HL-60/S4 (cell line): ENCODE measurements around the gene PLAAT5.
"Not testable (repeated sequence)": the region's sequence is repeated elsewhere in the genome, so short reads cannot be mapped to it uniquely, and the experiment has no call there.

Source experiments
- in situ Hi-C: fragments of 300-500 bp; cut with MboI; formaldehyde crosslinking; loops from 2 replicates; pipeline ENCODE4 v1.14.3; 2022; ENCODE audit warnings: low sequenced_read_pairs

PLAAT5 gene, protein sequence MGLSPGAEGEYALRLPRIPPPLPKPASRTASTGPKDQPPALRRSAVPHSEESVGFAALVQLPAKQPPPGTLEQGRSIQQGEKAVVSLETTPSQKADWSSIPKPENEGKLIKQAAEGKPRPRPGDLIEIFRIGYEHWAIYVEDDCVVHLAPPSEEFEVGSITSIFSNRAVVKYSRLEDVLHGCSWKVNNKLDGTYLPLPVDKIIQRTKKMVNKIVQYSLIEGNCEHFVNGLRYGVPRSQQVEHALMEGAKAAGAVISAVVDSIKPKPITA

DNA sequence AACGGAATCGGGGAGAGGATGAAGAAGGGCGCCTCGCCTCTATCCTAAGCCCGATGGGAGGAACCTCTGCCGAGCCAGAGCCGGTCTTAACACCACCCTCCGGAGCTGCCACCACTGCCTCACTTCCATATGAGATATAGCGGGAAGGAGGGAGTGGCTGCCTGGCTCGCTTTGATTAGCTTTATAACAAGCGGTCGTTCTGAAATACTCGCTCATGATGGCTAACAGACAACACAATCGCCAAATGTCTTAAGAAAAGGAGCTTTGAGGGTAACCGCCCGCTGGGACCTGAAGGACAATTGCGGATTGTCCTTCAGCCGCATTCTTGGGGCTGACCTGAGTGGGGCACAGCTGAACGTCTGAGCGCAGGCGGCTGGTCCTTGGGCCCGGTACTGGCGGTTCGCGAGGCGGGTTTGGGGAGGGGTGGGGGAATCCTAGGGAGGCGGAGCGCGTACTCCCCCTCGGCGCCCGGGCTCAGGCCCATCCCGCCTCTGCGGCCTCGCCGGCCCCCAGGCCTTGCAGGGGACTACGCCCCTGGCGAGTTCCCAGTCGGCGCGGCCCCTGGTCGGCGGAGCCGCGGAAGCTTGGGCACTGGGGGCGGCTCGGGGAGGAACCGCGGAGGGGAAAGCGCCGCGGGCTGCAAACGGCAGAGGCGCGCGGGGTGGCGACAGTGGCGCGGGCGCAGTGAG is at the start of gene PLAAT5:
TSS of gene PLAAT5 (minus strand) at position 617 of the 689 bp plus-strand sequence. CDS start at position 484, 133 bp downstream.
- in situ Hi-C loops = no loop called here

DNA sequence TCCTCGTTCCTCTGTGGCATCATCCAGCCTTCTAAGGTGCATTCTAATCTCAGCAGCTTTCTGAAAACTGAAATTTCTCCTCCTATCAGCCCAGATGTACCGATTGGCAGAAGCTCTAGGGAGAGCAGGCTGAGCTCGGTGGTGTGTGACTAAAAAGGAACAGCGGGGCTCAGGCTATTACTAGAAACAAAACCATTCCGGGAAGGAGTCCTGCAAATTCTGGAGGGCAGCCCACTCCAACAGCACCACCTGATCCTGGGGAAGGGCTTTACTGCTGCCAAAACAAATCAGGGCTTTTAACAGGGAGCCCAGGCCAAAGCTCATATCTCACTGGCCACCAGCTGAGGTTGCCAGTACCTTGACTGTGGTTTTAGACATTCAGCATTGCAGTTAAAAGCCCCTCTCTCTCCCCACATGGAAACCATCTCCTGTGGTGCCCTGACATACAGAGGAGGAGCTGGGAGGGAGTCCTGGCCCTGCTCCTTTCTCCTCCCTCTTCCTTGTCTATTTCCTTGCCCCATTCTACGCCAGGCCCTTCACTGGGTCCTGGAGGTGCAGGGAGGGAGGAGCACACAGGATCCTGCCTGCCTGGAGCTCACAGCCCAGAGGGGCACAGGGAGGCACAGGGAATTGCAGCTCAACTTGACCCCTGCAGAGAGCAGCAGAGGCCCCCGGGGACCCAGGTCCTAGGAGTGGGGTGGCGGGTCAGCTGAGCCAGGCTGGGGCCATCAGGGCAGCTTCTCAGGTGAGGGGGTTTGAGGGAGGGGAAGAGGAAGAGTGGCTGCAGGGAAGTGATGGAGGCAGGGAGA is 46.5 kb upstream of the PLAAT5 start:
- in situ Hi-C loops = no loop called here

DNA sequence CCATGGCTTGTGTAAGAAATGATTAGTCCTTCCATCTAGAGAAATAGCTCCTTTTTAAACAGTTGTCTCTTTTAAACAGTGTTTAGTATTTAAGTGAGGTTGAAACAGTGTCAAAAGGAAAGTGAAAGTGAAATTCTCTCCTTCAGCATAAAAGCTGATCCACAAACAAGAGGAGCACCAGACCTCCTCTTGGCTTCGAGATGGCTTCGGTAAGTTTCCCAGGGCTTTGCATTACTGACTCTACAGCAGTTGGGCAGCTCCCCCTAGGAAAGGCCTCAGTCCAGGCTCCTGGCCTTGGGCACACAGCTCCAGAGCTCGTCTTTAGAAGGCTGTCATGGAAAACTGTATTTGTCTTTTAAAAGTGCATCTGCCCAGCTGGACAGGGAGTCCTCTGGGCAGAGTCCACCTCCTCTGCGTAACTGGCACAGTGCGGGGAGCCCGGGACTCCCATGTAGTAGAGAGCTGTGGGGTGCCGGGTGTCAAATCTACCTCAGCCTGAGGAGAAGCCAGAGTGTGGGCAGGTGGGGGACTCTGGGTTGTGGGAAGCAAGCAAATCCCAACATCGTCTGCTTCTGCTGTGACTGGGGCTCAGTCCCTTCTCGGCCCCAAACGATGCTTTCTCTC is 45.8 kb upstream of the PLAAT5 start, which contains the start of gene PLAAT4:
TSS of gene PLAAT4 (plus strand) at position 140 of the 624 bp plus-strand sequence. CDS start at position 201, 61 bp downstream.
- in situ Hi-C loops = no loop called here

DNA sequence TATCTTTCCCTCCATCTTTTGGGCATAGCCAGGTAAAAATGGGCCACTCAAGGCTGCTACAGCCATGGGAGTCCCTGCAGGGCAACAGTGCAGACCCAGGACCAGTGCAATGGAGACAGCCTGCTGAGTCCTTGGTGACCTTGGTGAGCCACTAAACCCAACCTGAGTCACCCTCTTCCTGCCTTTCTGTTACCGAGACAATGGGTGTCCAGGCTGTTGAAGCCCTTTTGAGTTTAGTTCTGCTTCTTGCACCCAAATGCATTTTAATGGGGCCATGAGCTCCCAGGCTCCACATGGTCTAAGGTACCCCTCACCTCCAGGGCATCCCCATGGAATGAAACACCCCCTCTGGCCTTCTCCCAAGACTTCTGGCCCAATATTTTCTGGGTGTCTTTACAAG is 44.8 kb upstream of the PLAAT5 start:
- in situ Hi-C loops = no loop called here

DNA sequence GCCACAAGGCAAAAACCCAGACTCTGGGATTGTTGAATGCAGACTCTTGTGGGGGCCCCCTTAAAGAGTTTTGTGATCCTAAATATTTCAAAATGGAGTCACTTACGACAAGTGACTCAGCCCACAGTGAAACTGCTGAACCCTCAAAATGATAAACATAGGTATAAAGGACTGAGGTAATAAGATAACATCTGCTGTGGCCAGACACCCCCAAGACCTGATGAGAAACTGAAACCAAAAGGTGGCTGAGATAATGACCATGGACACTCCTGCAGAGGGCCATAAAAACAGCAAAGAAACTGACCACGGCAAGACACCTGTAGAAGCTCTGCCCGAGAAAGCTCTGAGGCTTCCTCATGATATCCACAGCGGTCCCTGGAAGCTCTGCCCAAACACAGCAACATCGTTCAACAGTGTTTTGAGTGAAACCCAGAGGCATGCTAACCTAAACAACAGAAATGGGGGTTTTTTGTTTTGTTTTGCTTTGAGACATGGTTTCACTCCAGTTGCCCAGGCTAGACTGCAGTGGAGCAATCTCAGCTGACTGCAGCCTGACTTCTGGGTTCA is 44.0 kb upstream of the PLAAT5 start:
- in situ Hi-C loops = no loop called here

DNA sequence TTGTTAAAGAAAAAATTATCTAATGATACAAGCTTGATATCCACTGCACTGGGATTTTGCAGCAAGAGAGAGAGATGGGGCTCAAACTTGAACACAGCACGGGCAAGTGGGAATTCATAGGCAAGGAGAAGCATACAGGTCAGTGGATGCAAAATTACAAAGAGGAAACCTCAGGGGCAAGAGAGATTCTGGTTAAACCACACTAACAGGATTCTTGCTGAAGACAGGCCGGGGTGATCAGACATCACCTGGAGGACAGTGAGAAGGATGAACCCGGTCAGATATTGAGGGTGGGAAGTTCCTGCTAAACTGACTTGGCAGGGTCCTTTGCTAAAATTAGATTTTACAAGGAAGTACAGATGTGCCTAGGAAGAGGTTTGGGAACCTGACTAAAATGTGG is 43.1 kb upstream of the PLAAT5 start:
- in situ Hi-C loops = no loop called here

DNA sequence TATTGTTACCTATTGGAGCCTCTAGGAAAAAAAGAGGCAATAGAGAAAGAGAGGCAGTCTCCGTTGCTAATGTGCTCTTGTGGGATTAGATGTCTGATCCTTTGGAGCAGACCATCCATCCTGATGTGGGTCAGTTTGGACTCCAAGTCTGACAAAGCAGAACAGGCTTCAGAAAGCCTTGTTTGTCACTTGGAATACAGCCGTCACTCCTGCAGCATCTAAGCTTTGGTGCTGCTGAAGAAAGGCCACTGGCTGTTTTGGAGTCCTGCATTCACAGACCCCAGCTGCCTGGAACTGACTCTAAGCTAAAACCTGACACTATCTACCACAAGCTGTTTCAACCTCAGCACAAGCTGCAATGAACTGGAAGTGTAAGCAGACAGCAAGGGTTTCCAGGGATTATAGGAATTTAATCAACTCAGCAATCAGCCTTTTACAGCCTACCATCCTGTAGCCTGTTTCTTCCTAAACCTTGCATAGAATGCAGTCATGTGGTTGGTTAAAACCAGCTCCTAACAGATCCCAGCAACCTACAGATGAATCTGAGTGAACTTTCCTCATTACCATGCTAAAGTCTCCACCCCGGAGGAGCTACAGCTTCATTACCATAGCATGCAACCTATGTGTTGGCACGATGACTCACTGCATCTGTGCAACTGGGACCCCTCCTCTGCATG is 42.0 kb upstream of the PLAAT5 start:
- in situ Hi-C loops = no loop called here

DNA sequence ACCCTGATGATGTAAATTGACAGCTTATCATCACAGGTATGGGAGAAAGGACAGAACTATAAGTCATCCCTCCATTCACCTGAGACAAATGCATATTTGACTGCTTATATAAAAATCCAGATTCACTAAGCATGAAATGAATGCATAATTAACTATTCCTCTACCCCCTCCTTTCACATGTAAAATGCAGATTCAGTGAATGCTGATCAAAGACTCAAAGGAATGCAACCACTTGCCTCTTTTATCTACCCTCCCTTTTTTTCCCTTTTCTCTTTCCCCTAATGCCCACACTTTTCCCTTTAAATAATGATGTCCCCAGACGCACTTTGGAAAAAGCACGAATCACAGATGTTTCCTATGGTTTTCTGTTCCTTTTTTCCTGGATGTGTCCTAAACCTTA is 41.1 kb upstream of the PLAAT5 start:
- in situ Hi-C loops = no loop called here

DNA sequence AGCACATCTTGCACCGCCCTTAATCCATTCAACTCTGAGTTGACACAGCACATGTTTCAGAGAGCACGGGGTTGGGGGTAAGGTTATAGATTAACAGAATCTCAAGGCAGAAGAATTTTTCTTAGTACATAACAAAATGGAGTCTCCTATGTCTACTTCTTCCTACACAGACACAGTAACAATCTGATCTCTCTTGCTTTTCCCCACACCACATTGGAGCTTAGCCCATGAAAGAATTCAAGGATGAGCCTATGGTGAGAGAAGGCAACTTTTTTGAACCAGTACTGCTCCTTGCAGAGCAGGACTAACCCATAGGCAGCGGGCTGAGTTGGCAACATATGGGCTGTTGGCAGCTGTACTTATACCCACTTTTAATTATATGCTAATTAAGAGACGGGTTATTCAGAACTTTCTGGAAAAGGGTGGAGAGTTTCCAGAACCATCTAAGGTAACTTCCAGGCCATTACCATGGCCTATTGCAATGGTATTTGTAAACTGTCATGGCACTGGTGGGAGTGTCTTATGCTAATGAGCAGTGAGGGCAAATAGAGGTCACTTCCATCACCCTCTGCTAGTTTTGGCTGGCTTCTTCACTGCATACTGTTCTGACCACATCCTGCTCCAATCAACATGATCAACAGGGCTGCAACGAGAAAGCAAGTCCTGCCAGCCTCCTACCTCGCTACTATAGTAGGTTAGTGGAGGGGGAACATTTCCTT is 40.3 kb upstream of the PLAAT5 start:
- in situ Hi-C loops = not testable (repeated sequence)

DNA sequence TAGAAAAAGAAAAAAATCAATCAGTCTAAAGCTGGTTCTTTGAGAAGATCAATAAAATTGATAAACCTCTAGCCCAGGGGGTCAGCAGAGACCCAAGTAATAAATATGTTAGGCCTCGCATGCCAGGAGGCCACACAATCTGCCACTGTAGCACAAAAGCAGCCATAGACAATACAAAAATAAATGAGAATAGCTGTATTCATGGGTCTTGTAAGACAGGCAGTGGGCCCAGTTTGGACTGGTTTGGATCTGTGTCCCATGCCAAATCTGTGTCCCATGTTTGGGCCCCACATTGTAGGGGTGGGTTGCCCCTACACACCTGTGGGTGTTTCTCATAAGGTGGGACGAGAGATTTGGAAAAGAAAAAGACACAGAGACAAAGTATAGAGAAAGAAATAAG is 39.1 kb upstream of the PLAAT5 start:
- in situ Hi-C loops = no loop called here

DNA sequence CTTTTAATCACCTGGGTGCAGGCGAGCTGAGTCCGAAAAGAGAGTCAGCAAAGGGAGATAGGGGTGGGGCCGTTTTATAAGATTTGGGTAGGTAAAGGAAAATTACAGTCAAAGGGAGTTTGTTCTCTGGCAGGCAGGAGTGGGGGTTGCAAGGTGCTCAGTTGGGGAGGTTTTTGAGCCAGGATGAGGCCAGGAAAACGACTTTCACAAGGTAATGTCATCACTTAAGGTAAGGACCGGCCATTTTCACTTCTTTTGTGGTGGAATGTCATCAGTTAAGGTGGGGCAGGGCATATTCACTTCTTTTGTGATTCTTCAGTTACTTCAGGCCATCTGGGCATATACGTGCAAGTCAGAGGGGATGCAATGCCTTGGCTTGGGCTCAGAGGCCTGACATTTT is 38.4 kb upstream of the PLAAT5 start:
- in situ Hi-C loops = not testable (repeated sequence)

DNA sequence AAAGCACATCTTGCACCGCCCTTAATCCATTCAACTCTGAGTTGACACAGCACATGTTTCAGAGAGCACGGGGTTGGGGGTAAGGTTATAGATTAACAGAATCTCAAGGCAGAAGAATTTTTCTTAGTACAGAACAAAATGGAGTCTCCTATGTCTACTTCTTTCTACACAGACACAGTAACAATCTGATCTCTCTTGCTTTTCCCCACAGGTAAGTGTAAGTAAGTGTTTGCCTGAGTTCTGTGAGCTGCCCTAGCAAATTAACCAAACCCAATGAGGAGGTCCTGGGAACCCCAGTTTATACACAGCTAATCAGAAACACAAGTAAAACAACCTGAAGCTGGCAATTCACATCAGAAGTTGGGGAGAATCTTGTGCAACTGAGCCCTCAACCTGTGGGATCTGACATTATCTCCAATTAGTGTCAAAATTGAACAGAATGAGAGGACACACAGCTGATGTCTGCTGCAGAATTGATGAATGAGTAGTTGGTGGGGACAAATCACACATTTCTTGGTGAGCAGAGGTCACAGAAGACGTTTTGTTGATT is 37.8 kb upstream of the PLAAT5 start:
- in situ Hi-C loops = not testable (repeated sequence)

DNA sequence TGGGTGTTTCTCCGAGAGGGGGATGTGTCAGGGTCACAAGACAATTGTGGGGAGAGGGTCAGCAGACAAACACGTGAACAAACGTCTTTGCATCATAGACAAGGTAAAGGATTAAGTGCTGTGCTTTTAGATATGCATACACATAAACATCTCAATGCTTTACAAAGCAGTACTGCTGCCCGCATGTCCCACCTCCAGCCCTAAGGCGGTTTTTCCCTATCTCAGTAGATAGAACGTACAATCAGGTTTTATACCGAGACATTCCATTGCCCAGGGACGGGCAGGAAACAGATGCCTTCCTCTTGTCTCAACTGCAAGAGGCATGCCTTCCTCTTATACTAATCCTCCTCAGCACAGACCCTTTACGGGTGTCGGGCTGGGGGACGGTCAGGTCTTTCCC is 37.2 kb upstream of the PLAAT5 start:
- in situ Hi-C loops = not testable (repeated sequence)

DNA sequence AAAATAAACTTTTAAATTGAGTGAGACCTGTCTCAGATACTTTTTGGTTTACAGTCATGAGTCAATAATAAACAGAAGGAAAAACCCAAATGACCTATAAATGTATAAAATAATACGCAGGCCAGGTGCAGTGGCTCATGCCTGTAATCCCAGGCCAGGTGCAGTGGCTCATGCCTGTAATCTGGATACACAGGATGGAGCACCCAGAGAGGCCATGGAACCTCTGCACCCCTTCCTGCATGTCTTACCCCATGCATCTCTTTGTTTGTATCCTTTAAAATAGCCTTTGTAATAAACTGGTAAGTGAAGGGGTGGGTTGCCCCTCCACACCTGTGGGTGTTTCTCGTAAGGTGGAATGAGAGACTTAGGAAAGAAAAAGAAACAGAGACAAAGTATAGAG is 36.7 kb upstream of the PLAAT5 start:
- in situ Hi-C loops = no loop called here

DNA sequence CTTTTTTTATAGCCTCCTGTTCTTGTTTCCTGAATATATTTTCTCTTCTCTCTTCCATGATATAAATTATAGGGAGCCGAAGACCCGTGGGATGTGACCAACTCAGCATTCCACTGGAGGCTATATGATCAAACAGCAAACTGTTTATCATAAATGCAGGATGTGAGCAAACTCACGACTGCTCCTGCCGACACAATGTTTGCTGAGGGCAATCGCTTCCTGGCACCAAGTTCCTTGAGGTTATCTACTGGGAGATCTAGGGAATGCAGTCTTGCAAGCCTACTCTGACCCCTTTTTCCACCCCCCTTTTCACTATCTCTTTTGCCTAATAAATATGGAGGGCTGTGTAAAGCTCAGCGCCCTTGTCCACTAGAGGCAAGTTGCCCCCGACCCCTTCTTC is 32.2 kb upstream of the PLAAT5 start:
- in situ Hi-C loops = no loop called here

DNA sequence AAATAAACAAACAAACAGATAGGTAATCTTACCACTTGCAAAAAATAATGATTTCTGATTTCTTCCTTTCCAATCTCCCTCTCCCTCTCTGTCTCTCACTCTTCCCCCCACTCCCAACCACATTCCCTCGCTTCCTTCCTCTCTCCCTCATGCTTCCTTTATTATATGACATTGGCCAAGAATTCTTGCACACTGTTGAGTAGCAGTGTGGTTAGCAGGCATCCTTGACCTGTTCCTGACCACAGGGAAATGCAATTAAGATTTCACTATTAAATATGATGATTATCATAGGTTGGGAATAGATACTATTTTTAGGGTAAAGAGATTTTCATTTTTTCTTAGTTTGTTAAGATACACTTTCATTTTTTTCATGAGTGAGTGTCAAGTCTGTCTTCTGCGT is 30.9 kb upstream of the PLAAT5 start:
- in situ Hi-C loops = no loop called here

DNA sequence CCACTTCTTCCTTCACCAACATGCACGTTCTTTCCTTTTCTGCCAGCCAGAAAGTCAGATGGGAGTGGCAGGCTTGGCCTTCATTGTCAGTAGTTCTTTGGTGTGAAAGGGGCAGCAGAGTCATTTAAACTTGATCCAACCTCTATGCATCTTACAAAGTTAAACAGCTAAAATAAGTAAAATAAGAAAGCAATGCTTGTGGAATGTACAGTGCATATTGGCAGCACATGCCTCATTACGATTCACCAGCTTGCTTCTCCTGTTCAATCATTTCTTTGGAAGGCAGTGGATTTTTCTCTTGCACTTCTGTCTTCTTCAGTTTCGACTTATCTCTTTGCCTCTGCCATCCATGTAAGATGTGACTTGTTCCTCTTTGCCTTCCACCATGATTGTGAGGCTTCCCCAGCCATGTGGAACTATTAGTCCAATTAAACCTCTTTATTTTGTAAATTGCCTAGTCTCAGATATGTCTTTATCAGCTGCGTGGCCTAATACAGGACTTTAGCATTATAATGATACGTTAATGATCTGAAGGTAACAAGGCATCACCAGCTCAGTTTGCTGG is 29.7 kb upstream of the PLAAT5 start:
- in situ Hi-C loops = no loop called here

DNA sequence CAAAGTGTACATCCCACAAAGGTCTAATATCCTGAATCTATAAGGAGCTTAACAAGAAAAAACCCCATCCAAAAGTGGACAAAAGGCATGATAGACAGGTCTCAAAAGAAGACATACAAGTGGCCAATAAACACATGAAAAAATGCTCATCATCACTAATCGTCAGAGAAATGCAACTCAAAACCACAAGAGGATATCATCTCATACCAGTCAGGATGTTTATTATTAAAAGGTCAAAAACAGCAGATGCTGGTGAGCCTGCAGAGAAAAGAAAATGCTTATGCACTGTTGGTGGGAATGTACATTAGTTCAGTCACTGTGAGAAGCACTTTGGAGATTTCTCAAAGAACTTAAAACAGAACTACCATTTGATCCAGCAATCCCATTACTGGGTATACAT is 27.6 kb upstream of the PLAAT5 start:
- in situ Hi-C loops = no loop called here

DNA sequence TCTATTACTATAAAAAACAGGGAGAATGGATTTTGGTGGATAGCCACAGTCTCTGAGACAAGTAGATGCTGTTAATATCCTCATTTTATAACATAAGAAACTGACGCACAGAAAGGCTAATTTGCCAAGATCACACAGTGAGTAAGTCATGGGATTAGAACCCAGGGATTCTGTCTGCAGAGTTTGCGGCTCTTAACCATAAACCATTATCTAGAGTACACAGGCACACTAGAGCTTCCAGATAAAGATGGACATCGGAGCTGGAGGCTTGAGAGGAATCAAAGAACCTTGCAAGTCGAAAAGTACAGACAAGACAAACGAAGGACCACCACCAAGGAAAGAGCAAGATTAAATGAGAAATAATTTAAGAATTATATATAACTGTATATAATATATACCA is 26.2 kb upstream of the PLAAT5 start:
- in situ Hi-C loops = no loop called here
